ENCODE results near the gene CHST11.

- TF ChIP-seq POLR2AphosphoS5 (IDR thresholded peaks at IDR 0.05; ENCODE audit: borderline replicate concordance, low read depth, low read length), result no peak
- TF ChIP-seq EZH2 (IDR thresholded peaks at IDR 0.05), result no peak
These were observed 175.1 kb downstream of the CHST11 start for GRCh38 chr12:104631867-104632266.
